Neural crest cell (in vitro differentiated cells): Measurements from ENCODE around the gene KISS1. TPM values are rescaled to one million over a fixed set of nuclear protein-coding genes. Genes with fewer than 3 reads are reported as not detected.
"Not testable (repeated sequence)": the region's sequence is repeated elsewhere in the genome, so short reads cannot be mapped to it uniquely, and the experiment has no call there.

Experiments
- DNase-seq: peaks from one replicate; pipeline ENCODE4 v3.0.0; 2021; ENCODE audit warnings: low read depth, mixed read lengths, low spot score
- H3K27ac Mint-ChIP-seq: one replicate; pipeline ENCODE4 v1.8.0; 2021; ENCODE audit warnings: mild to moderate bottlenecking, mixed read lengths; ENCODE audit not compliant: unreplicated experiment
- H3K27me3 Mint-ChIP-seq: 2 replicates; pipeline ENCODE4 v1.8.0; 2021; ENCODE audit warnings: low read depth, mild to moderate bottlenecking, mixed read lengths
- H3K36me3 Mint-ChIP-seq: 2 replicates; pipeline ENCODE4 v1.8.0; 2021; ENCODE audit warnings: low read depth, mild to moderate bottlenecking, mixed read lengths
- H3K4me1 Mint-ChIP-seq: 2 replicates; pipeline ENCODE4 v1.8.0; 2021; ENCODE audit warnings: mixed read lengths
- H3K4me3 Mint-ChIP-seq: one replicate; pipeline ENCODE4 v1.8.0; 2021; ENCODE audit warnings: mild to moderate bottlenecking, mixed read lengths
- H3K9me3 Mint-ChIP-seq: 2 replicates; pipeline ENCODE4 v1.8.0; 2021; ENCODE audit warnings: mixed read lengths
- long read RNA-seq: library from polyadenylated mRNA; unstranded; transcript quantifications from one replicate; pipeline ENCODE4 v2.0.0, GENCODE V29; 2020
- total RNA-seq: library from RNA; stranded (reverse); gene quantifications from 2 replicates; pipeline ENCODE4 v1.2.1, GENCODE V29; 2021
- TF ChIP-seq, protein P1 (sequence below): fragments of 200-600 bp; sonication (generic); conservative IDR thresholded peaks from 2 replicates; pipeline ENCODE4 v1.5.0; 2021; ENCODE audit warnings: antibody characterized with exemption, mild to moderate bottlenecking

The KISS1 gene, protein sequence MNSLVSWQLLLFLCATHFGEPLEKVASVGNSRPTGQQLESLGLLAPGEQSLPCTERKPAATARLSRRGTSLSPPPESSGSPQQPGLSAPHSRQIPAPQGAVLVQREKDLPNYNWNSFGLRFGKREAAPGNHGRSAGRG
- total RNA-seq = not detected in 2 replicates
- long read RNA-seq = 0 reads

DNA sequence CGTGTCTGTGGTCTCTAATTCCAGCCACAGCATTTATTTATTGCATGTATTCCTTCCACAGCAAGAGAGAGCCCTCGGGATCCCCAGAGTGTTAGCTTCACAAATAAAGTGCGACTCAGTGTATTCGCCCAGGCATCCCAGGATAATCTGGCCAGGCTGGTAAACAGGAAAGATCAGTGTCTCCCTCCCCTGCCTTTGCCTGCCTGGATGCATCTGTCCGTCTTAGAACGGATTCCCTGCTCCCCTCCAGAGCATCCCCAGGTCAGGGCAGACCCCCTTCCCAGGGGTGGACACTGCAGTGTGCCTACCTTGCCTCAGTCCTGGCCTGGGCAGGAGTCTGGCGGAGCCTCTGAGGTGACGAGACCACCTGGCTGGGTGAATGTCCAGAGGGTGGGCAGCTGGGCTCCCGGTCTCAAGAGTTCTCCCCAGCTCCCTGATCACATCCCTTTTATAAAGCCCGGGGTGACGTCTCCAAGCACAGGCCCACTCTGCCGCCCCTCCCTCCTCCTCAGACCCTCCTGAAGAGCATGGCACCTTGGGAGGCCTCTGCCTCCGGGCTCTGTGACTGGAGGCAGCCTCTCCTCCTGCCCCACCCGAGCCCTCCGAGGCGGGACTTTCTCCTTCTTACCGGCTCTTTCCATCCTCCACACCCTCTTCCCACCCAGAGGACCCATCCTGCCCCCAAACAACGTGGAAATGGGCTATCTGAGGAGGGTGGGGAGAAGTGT lies at the start of gene KISS1:
TSS of gene KISS1 (minus strand) at position 424 of the 728 bp plus-strand sequence. CDS start 3,615 bp downstream, outside the sequence.
- no peak for DNase-seq
- H3K27me3 Mint-ChIP-seq = peaks cover 88% of the 10 kb centered on the region
- peaks cover 4% of the 10 kb centered on the region for H3K9me3 Mint-ChIP-seq
- no peaks in the 10 kb centered on the region for H3K4me1 Mint-ChIP-seq
- H3K4me3 Mint-ChIP-seq = no peak within 1 kb of the TSS
- no peaks in the 10 kb centered on the region for H3K36me3 Mint-ChIP-seq
- TF ChIP-seq, protein P1, sequence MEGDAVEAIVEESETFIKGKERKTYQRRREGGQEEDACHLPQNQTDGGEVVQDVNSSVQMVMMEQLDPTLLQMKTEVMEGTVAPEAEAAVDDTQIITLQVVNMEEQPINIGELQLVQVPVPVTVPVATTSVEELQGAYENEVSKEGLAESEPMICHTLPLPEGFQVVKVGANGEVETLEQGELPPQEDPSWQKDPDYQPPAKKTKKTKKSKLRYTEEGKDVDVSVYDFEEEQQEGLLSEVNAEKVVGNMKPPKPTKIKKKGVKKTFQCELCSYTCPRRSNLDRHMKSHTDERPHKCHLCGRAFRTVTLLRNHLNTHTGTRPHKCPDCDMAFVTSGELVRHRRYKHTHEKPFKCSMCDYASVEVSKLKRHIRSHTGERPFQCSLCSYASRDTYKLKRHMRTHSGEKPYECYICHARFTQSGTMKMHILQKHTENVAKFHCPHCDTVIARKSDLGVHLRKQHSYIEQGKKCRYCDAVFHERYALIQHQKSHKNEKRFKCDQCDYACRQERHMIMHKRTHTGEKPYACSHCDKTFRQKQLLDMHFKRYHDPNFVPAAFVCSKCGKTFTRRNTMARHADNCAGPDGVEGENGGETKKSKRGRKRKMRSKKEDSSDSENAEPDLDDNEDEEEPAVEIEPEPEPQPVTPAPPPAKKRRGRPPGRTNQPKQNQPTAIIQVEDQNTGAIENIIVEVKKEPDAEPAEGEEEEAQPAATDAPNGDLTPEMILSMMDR = no peak
- H3K27ac Mint-ChIP-seq = peak within 1 kb of the TSS; percentile 35

DNA sequence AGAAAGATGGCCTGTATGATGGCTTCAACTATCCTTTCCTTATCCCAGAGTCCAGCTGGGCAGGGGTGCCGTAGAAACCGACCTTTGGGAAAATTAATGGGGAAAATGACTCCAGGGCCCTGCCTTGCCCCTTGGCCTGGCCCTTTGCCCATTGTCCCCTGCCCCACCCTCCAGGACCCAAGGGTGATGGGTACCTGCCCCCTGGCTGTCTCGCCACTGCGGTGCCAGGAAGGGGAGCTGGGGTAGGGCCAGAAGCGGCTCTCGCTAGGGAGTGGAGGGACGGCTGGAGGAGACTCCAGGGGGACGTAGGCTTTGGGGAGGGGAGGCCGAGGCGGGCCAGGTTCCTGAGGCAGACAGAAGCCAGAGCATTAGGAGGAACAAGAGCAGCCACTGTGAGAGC lies 46.6 kb upstream of the KISS1 start:
- no peak for DNase-seq
- H3K36me3 Mint-ChIP-seq = peaks cover 3% of the 10 kb centered on the region
- H3K27me3 Mint-ChIP-seq = peaks cover 5% of the 10 kb centered on the region
- H3K27ac Mint-ChIP-seq = no peak overlapping the region
- H3K4me3 Mint-ChIP-seq = no peak overlapping the region
- no peaks in the 10 kb centered on the region for H3K4me1 Mint-ChIP-seq
- TF ChIP-seq, protein P1 = no peak
- H3K9me3 Mint-ChIP-seq = no peaks in the 10 kb centered on the region

DNA sequence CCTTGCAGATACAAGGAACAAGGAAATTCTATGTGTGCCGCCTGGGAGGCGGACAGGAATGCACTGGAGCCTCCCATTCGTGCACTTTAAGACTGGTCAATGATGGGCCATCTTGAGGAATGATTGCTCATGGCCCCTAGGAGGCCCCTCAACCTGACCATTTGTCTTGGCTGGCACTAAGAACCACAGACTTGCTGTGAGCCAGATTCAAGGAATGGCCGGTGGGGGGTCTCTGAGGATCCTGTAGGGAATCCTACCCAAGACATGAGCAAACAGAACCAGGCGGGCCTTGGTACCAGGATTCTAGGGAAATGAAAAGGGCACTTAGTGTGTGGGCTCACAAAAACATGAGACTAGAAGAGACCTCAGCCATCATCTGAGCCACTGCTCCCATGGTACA lies 45.6 kb upstream of the KISS1 start:
- Mint-ChIP-seq H3K27ac (no peak overlapping the region), H3K9me3 (no peaks in the 10 kb centered on the region), H3K36me3 (peaks cover 3% of the 10 kb centered on the region), H3K4me1 (no peaks in the 10 kb centered on the region), H3K27me3 (peaks cover under 1% of the 10 kb centered on the region), H3K4me3 (no peak overlapping the region)
- no peak for DNase-seq
- TF ChIP-seq, protein P1 = no peak

DNA sequence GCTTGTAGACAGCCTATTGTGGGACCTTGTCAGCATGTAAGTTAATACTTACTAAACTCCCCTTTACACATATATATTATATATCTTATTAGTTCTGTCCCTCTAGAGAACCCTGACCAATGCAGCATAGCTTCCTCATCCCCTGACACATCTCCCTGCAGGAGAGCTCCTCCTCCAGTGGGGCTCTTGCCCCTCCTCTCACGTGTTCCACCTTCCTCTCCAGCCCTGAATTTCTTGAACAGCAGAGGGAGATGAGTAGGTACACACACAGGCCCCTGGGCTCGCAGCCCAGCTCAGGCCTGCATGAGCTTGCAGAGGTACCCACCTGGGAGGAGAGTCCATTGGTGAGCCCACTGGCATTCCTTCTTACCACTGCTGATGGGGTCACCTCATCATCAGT lies 44.8 kb upstream of the KISS1 start:
- H3K4me3 Mint-ChIP-seq = no peak overlapping the region
- DNase-seq = no peak
- TF ChIP-seq, protein P1 = no peak
- H3K4me1 Mint-ChIP-seq = no peaks in the 10 kb centered on the region
- H3K36me3 Mint-ChIP-seq = peaks cover 4% of the 10 kb centered on the region
- H3K27ac Mint-ChIP-seq = no peak overlapping the region
- H3K9me3 Mint-ChIP-seq = peaks cover 4% of the 10 kb centered on the region
- no peaks in the 10 kb centered on the region for H3K27me3 Mint-ChIP-seq

DNA sequence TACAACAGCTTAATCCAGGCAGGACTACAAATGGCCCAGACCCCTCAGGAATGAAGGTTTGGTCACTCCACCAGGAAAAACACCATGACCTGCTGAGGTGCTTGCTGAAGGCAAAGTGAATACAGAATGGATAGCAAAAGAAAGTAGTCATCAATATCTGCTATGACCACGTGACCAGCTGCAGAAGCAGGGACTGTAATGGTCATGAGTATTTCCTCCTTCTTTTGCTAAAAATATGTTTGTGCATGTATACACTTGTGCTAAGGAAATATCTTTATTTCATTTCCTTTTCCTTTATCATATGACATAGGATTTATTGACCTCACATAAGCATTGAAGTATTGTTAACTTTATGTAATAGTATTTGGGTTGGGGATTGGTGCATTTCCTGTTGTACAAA lies 43.9 kb upstream of the KISS1 start:
- Mint-ChIP-seq H3K27ac (no peak overlapping the region), H3K4me3 (no peak overlapping the region), H3K9me3 (peaks cover 7% of the 10 kb centered on the region), H3K4me1 (no peaks in the 10 kb centered on the region), H3K27me3 (no peaks in the 10 kb centered on the region), H3K36me3 (peaks cover 7% of the 10 kb centered on the region)
- no peak for DNase-seq
- TF ChIP-seq, protein P1 = no peak

DNA sequence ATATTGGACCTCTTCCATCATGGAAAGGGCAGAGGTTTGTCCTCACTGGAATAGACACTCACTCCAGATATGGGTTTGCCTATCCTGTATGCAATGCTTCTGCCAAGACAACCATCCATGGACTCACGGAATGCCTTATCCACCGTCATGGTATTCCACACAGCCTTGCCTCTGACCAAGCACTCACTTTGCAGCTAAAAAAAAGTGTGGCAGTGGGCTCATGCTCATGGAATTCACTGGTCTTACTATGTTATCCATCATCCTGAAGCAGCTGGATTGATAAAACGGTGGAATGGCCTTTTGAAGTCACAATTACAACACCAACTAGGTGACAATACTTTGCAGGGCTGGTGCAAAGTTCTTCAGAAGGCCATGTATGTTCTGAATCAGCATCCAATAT lies 43.1 kb upstream of the KISS1 start:
- not testable (repeated sequence) for H3K27me3 Mint-ChIP-seq, H3K4me1 Mint-ChIP-seq, H3K36me3 Mint-ChIP-seq, H3K27ac Mint-ChIP-seq, H3K4me3 Mint-ChIP-seq, H3K9me3 Mint-ChIP-seq, DNase-seq

DNA sequence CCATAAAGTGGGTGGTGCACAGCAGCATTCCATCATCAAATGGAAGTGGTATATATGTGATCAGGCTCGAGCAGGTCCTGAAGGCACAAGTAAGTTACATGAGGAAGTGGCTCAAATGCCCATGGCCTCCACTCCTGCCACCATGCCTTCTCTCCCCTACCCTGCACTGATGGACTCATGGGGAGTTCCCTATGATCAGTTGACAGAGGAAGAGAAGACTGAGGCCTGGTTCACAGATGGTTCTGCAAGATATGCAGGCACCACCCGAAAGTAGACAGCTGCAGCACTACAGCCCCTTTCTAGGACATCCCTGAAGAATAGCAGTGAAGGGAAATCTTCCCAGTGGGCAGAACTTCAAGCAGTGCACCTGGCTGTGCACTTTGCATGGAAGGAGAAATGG lies 42.2 kb upstream of the KISS1 start:
- not testable (repeated sequence) for H3K27me3 Mint-ChIP-seq, H3K4me1 Mint-ChIP-seq, H3K36me3 Mint-ChIP-seq, H3K27ac Mint-ChIP-seq, H3K4me3 Mint-ChIP-seq, H3K9me3 Mint-ChIP-seq, DNase-seq

DNA sequence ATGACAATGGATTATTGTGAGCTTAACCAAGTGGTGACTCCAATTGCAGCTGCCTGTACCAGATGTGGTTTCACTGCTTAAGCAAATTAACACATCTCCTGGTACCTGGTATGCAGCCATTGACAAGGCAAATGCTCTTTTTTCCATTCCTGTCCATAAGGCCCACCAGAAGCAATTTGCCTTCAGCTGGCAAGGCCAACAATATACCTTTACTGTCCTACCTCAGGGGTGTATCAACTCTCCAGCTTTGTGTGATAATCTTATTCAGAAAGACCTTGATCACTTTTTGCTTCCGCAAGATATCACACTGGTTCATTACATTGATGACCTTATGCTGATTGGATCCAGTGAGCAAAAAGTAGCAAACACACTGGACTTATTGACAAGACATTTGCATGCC lies 41.2 kb upstream of the KISS1 start:
- not testable (repeated sequence) for H3K9me3 Mint-ChIP-seq, H3K4me3 Mint-ChIP-seq, DNase-seq, H3K27ac Mint-ChIP-seq, H3K4me1 Mint-ChIP-seq, H3K36me3 Mint-ChIP-seq, H3K27me3 Mint-ChIP-seq
